ENCODE measurements around the gene MBD5.
A peak's percentile ranks its signal among the peaks of the same experiment; 100 is the strongest.

GRCh38 chr2:148512501-148512900 is 491.6 kb downstream of the MBD5 start:
- TF ChIP-seq GATA2 (IDR thresholded peaks at IDR 0.05; ENCODE audit: low read depth, low read length) = peak; percentile 13; the same call in 1 of the 2 replicates
- TF ChIP-seq GATA3 (IDR thresholded peaks at IDR 0.05; ENCODE audit: low read depth, low read length) = no peak

Measured in SH-SY5Y (cell line).